ENCODE results near the gene YES1.
"Not testable (repeated sequence)": the region's sequence is repeated elsewhere in the genome, so short reads cannot be mapped to it uniquely, and the experiment has no call there.

The YES1 gene

DNA sequence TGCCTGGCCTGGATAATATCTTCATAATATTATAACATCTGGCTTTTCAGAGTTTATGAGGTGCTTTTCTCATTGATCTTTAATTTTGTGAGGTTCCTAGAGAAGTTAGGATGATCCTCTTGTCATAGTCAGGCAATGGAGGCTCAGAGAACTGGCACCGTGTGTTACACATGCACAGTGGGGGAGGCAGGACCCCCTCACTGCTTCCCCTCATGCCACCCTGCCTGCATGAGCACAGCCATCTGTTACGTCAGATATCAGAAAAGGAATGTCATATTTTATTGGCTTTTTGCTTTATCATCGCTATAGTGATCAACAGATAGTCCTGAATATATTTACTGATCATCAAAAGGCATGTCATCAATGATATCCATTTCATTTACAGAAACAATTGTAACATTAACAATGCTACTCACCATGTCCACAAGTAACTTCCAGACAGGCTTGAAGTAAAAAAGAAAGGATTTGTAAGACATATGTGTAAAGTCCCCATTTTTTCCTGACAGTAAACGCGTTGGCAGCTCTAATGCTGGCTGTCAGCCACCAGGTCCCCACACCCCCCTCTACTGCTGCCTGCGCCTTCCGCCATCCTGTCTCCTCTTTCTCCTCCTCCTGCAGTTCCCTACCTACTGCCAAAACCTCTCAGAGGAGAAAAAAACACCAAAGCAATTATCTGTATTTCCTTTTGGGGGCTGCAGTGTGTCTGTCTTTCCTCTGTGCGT is 118.4 kb downstream of the YES1 start:
- no peak overlapping the region for H3K4me3 ChIP-seq (ENCODE audit: low read length)
- H3K4me2 ChIP-seq (ENCODE audit: low read length), result no peak overlapping the region
- peaks cover 35% of the 10 kb centered on the region for H3K36me3 ChIP-seq (ENCODE audit: insufficient read depth, low read length)
- H3K9me3 ChIP-seq (replicated peaks; ENCODE audit: low read length), result no peaks in the 10 kb centered on the region
- H3K4me1 ChIP-seq (ENCODE audit: control insufficient read depth, insufficient read depth, low read length), result no peaks in the 10 kb centered on the region
- H3K27me3 ChIP-seq (ENCODE audit: control insufficient read depth, insufficient read depth, low read length), result no peaks in the 10 kb centered on the region
- no peak overlapping the region for H3K9ac ChIP-seq (ENCODE audit: low read depth, low read length)

GRCh38 chr18:692824-693223 is 119.2 kb downstream of the YES1 start:
- Histone ChIP-seq H3K9ac (ENCODE audit: low read depth, low read length) (no peak overlapping the region), H3K4me3 (ENCODE audit: low read length) (no peak overlapping the region), H3K4me2 (ENCODE audit: low read length) (no peak overlapping the region), H3K27me3 (ENCODE audit: control insufficient read depth, insufficient read depth, low read length) (no peaks in the 10 kb centered on the region), H3K4me1 (ENCODE audit: control insufficient read depth, insufficient read depth, low read length) (no peaks in the 10 kb centered on the region), H3K9me3 (replicated peaks; ENCODE audit: low read length) (no peaks in the 10 kb centered on the region), H3K36me3 (ENCODE audit: insufficient read depth, low read length) (peaks cover 39% of the 10 kb centered on the region)

GRCh38 chr18:688323-688722 is 123.7 kb downstream of the YES1 start:
- no peak overlapping the region for H3K4me3 ChIP-seq (ENCODE audit: low read length)
- no peak overlapping the region for H3K9ac ChIP-seq (ENCODE audit: low read depth, low read length)
- H3K4me1 ChIP-seq (ENCODE audit: control insufficient read depth, insufficient read depth, low read length), result no peaks in the 10 kb centered on the region
- H3K9me3 ChIP-seq (replicated peaks; ENCODE audit: low read length), result no peaks in the 10 kb centered on the region
- H3K27me3 ChIP-seq (ENCODE audit: control insufficient read depth, insufficient read depth, low read length), result no peaks in the 10 kb centered on the region
- peaks cover 45% of the 10 kb centered on the region for H3K36me3 ChIP-seq (ENCODE audit: insufficient read depth, low read length)
- H3K4me2 ChIP-seq (ENCODE audit: low read length), result no peak overlapping the region

DNA sequence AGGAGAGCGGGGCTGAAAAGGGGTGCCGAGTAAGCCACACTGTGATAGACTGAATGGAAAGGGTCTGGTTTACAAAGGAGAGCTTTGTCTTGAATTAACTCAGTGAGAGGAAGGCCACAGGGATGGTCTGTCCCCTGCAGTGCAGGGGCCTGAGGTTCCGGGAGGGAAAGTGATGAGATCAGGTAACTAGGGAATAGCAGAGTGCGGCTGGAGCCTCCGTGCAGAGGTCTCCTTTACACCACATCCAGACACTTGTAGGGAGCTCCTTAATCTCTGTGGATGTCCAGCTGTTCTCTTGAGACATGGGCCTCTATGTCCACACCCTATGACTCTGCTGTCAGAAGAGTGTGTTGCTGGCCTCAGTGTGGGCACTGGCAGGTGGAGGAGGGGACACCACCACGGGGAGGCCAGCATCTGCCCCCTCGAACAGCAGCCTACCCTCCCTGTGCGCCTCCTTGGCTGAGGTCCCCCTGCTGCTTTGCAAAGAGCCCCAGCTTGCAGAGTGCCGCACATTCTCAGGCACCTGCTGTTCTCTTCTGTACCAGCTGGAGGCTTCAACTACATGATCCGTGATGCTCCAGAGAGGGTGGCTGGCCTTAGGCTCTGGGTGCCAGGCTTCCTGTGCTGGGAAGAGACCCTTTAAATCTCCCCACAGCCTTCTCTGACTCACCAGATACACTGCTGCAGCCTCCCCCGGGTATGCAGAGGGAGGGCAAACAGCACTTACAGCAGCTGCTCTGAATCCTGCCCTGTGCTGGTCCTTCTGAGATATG is 125.5 kb downstream of the YES1 start:
- Histone ChIP-seq H3K4me2 (ENCODE audit: low read length) (no peak overlapping the region), H3K36me3 (ENCODE audit: insufficient read depth, low read length) (peaks cover 41% of the 10 kb centered on the region), H3K4me1 (ENCODE audit: control insufficient read depth, insufficient read depth, low read length) (no peaks in the 10 kb centered on the region), H3K4me3 (ENCODE audit: low read length) (no peak overlapping the region), H3K9me3 (replicated peaks; ENCODE audit: low read length) (no peaks in the 10 kb centered on the region), H3K9ac (ENCODE audit: low read depth, low read length) (no peak overlapping the region), H3K27me3 (ENCODE audit: control insufficient read depth, insufficient read depth, low read length) (no peaks in the 10 kb centered on the region)

DNA sequence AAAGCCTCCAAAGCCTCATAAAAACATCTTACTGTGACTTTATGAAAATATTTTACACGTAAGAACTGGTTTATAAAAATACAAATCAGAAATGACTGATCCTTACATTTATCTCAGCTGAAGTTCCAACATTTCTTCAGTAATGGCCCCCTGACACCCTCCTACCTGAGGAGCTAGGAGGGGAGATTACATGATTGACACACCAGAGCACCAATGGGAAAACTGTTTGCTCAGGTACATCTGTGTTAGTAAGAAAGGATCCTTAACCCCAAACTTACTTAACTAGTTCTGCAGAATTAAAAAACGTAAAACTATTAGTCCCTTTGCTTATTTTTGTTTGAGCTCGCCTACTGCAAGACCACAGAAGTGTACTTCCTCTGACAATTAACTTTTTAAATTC is 126.6 kb downstream of the YES1 start:
- Histone ChIP-seq H3K27me3 (ENCODE audit: control insufficient read depth, insufficient read depth, low read length) (no peaks in the 10 kb centered on the region), H3K4me1 (ENCODE audit: control insufficient read depth, insufficient read depth, low read length) (no peaks in the 10 kb centered on the region), H3K4me3 (ENCODE audit: low read length) (no peak overlapping the region), H3K9me3 (replicated peaks; ENCODE audit: low read length) (no peaks in the 10 kb centered on the region), H3K36me3 (ENCODE audit: insufficient read depth, low read length) (peaks cover 45% of the 10 kb centered on the region), H3K4me2 (ENCODE audit: low read length) (no peak overlapping the region), H3K9ac (ENCODE audit: low read depth, low read length) (no peak overlapping the region)

GRCh38 chr18:683531-683930 is 128.5 kb downstream of the YES1 start:
- Histone ChIP-seq H3K4me2 (ENCODE audit: low read length) (no peak overlapping the region), H3K9ac (ENCODE audit: low read depth, low read length) (no peak overlapping the region), H3K4me1 (ENCODE audit: control insufficient read depth, insufficient read depth, low read length) (no peaks in the 10 kb centered on the region), H3K27me3 (ENCODE audit: control insufficient read depth, insufficient read depth, low read length) (no peaks in the 10 kb centered on the region), H3K9me3 (replicated peaks; ENCODE audit: low read length) (no peaks in the 10 kb centered on the region), H3K36me3 (ENCODE audit: insufficient read depth, low read length) (peaks cover 44% of the 10 kb centered on the region), H3K4me3 (ENCODE audit: low read length) (no peak overlapping the region)

- Histone ChIP-seq H3K27me3 (ENCODE audit: control insufficient read depth, insufficient read depth, low read length) (no peaks in the 10 kb centered on the region), H3K9me3 (replicated peaks; ENCODE audit: low read length) (no peaks in the 10 kb centered on the region), H3K36me3 (ENCODE audit: insufficient read depth, low read length) (peaks cover 42% of the 10 kb centered on the region), H3K9ac (ENCODE audit: low read depth, low read length) (no peak overlapping the region), H3K4me1 (ENCODE audit: control insufficient read depth, insufficient read depth, low read length) (no peaks in the 10 kb centered on the region), H3K4me3 (ENCODE audit: low read length) (no peak overlapping the region), H3K4me2 (ENCODE audit: low read length) (no peak overlapping the region)
Observed at GRCh38 chr18:682833-683232, 129.2 kb downstream of the YES1 start.

GRCh38 chr18:682416-682815 is 129.6 kb downstream of the YES1 start:
- H3K36me3 ChIP-seq (ENCODE audit: insufficient read depth, low read length), result peaks cover 43% of the 10 kb centered on the region
- not testable (repeated sequence) for H3K4me1 ChIP-seq (ENCODE audit: control insufficient read depth, insufficient read depth, low read length); H3K4me3 ChIP-seq (ENCODE audit: low read length); H3K9me3 ChIP-seq (replicated peaks; ENCODE audit: low read length); H3K4me2 ChIP-seq (ENCODE audit: low read length); H3K9ac ChIP-seq (ENCODE audit: low read depth, low read length); H3K27me3 ChIP-seq (ENCODE audit: control insufficient read depth, insufficient read depth, low read length)

DNA sequence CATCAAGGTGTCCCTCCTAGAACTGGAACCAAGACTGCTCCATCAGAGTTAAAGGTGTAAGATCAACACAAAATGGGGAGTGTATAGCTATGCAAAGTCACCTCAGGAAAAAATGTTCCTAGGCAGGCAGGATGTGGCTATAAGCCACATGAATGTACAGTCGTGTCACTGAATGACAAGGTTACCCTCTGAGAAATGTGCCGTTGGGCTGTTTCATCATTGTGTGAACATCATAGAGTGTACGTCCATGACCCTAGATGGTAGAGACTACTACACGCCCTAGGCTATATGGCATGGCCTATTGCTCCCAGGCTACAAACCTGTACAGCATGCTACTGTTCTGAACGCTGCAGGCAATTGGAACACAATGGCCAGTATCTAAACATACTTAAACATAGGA is 130.1 kb downstream of the YES1 start:
- Histone ChIP-seq H3K9me3 (replicated peaks; ENCODE audit: low read length) (no peaks in the 10 kb centered on the region), H3K27me3 (ENCODE audit: control insufficient read depth, insufficient read depth, low read length) (no peaks in the 10 kb centered on the region), H3K4me3 (ENCODE audit: low read length) (no peak overlapping the region), H3K9ac (ENCODE audit: low read depth, low read length) (no peak overlapping the region), H3K36me3 (ENCODE audit: insufficient read depth, low read length) (peaks cover 47% of the 10 kb centered on the region), H3K4me2 (ENCODE audit: low read length) (no peak overlapping the region), H3K4me1 (ENCODE audit: control insufficient read depth, insufficient read depth, low read length) (no peaks in the 10 kb centered on the region)

GRCh38 chr18:680392-680791 is 131.7 kb downstream of the YES1 start:
- peaks cover 36% of the 10 kb centered on the region for H3K36me3 ChIP-seq (ENCODE audit: insufficient read depth, low read length)
- no peak overlapping the region for H3K4me3 ChIP-seq (ENCODE audit: low read length)
- no peaks in the 10 kb centered on the region for H3K27me3 ChIP-seq (ENCODE audit: control insufficient read depth, insufficient read depth, low read length)
- no peak overlapping the region for H3K4me2 ChIP-seq (ENCODE audit: low read length)
- H3K4me1 ChIP-seq (ENCODE audit: control insufficient read depth, insufficient read depth, low read length), result no peaks in the 10 kb centered on the region
- no peaks in the 10 kb centered on the region for H3K9me3 ChIP-seq (replicated peaks; ENCODE audit: low read length)
- no peak overlapping the region for H3K9ac ChIP-seq (ENCODE audit: low read depth, low read length)

DNA sequence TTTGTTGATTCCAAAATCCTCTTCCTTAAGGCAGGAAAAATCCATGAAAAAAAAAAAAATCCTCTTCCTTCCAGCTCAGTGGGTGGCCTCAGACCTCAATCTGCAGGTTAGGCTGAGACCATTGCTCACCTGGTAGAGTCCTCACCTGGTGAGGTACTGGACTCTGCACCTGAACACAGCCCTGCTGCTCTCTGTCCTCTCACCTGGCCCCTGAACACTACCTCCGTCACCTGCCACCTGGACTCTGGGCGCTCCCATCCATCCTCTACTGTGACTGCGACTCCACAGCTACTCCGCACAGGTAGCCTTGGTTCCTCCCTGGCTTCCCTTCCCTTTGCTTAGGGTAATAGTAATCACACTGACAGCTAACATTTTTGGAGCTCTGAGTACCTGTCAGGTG is 132.5 kb downstream of the YES1 start:
- Histone ChIP-seq H3K9ac (ENCODE audit: low read depth, low read length) (no peak overlapping the region), H3K27me3 (ENCODE audit: control insufficient read depth, insufficient read depth, low read length) (no peaks in the 10 kb centered on the region), H3K4me2 (ENCODE audit: low read length) (no peak overlapping the region), H3K9me3 (replicated peaks; ENCODE audit: low read length) (no peaks in the 10 kb centered on the region), H3K4me3 (ENCODE audit: low read length) (no peak overlapping the region), H3K36me3 (ENCODE audit: insufficient read depth, low read length) (peaks cover 33% of the 10 kb centered on the region), H3K4me1 (ENCODE audit: control insufficient read depth, insufficient read depth, low read length) (no peaks in the 10 kb centered on the region)
